HepG2 (cell line): ENCODE results near the gene COG5. TPM values are rescaled to one million over a fixed set of nuclear protein-coding genes. Genes with fewer than 3 reads are reported as not detected.

Experiments
- CBFB ChIP-seq: sonication (generic); formaldehyde crosslinking; IDR thresholded peaks from 2 replicates; pipeline ENCODE4 v1.4.0; 2020; ENCODE audit warnings: missing genetic modification reagents
- DRAP1 ChIP-seq: IDR thresholded peaks from 2 replicates; pipeline ENCODE4 v1.6.1; 2016; ENCODE audit warnings: missing genetic modification reagents, missing compliant biosample characterization
- HCFC1 ChIP-seq: fragments of 150-350 bp; IDR thresholded peaks from 2 replicates; pipeline ENCODE4 v1.6.1; 2014; ENCODE audit warnings: low read depth, low read length
- HDAC1 ChIP-seq: sonication (generic); formaldehyde crosslinking; IDR thresholded peaks from 2 replicates; pipeline ENCODE4 v1.5.1; 2020; ENCODE audit warnings: mild to moderate bottlenecking, missing genetic modification reagents
- HNF4A ChIP-seq: sonication (generic); formaldehyde crosslinking; IDR thresholded peaks from 2 replicates; pipeline ENCODE4 v1.4.0; 2020; ENCODE audit warnings: missing genetic modification reagents
- HNRNPL ChIP-seq: fragments of 200-400 bp; formaldehyde crosslinking; IDR thresholded peaks from 2 replicates; pipeline ENCODE4 v1.6.1; 2017; ENCODE audit warnings: mild to moderate bottlenecking, low read depth, low read length
- HNRNPLL ChIP-seq: fragments of 200-400 bp; formaldehyde crosslinking; IDR thresholded peaks from 2 replicates; pipeline ENCODE4 v1.6.1; 2017; ENCODE audit warnings: mild to moderate bottlenecking, low read depth, low read length; ENCODE audit not compliant: poor library complexity, severe bottlenecking
- KMT2B ChIP-seq: IDR thresholded peaks from 2 replicates; pipeline ENCODE4 v1.6.1; 2016; ENCODE audit warnings: missing genetic modification reagents, missing compliant biosample characterization
- NFIC ChIP-seq: IDR thresholded peaks from 2 replicates; pipeline ENCODE4 v1.6.1; 2012; ENCODE audit warnings: mild to moderate bottlenecking, low read length, inconsistent platforms
- SP4 ChIP-seq: sonication (generic); formaldehyde crosslinking; IDR thresholded peaks from 2 replicates; pipeline ENCODE4 v1.8.1; 2023; ENCODE audit warnings: mild to moderate bottlenecking, missing genetic modification reagents
- ZNF17 ChIP-seq: sonication (generic); formaldehyde crosslinking; IDR thresholded peaks from 2 replicates; pipeline ENCODE4 v1.5.0; 2020; ENCODE audit warnings: mild to moderate bottlenecking, missing genetic modification reagents
- ZNF354B ChIP-seq: sonication (generic); formaldehyde crosslinking; IDR thresholded peaks from 2 replicates; pipeline ENCODE4 v1.8.0; 2022; ENCODE audit warnings: mild to moderate bottlenecking, missing genetic modification reagents
- ZNF430 ChIP-seq: sonication (generic); formaldehyde crosslinking; IDR thresholded peaks from 2 replicates; pipeline ENCODE4 v1.9.0; 2021; ENCODE audit warnings: mild to moderate bottlenecking, missing genetic modification reagents
- ZNF576 ChIP-seq: sonication (generic); formaldehyde crosslinking; IDR thresholded peaks from 2 replicates; pipeline ENCODE4 v1.4.0; 2020; ENCODE audit warnings: mild to moderate bottlenecking, missing genetic modification reagents
- ZNF773 ChIP-seq: sonication (generic); formaldehyde crosslinking; IDR thresholded peaks from 2 replicates; pipeline ENCODE4 v1.4.0; 2020; ENCODE audit warnings: missing genetic modification reagents, borderline replicate concordance
- ZNF83 ChIP-seq: sonication (generic); formaldehyde crosslinking; IDR thresholded peaks from 2 replicates; pipeline ENCODE4 v1.4.0; 2020; ENCODE audit warnings: missing genetic modification reagents, mild to moderate bottlenecking, borderline replicate concordance
- polyA plus RNA-seq, 8 experiments: library from polyadenylated mRNA; depleted of rRNA in 3 of 8; stranded (reverse) in 7 of 8; unstranded in 1 of 8; fragments of >200 nt; fragmentation: Illumina TruSeq in 4 of 8; extraction: Trizol in 4 of 8; gene quantifications; 2 replicates each; pipeline versions ENCODE4 v1.2.1 to v1.2.3, GENCODE V29; 2011 to 2016; ENCODE audit warnings: low read depth in 4 of 8, missing spikeins in 1 of 8, mixed read lengths in 1 of 8; ENCODE audit not compliant: insufficient read depth in 1 of 8
- total RNA-seq, 5 experiments: library from RNA; depleted of rRNA; stranded (reverse); fragments of >200 nt; fragmentation: Illumina TruSeq; extraction: Trizol; gene quantifications; 2 replicates each; pipeline ENCODE4 v1.2.3, GENCODE V29; 2016; ENCODE audit warnings: low read depth in 1 of 5
- TF ChIP-seq, protein P1 (sequence below): sonication (generic); formaldehyde crosslinking; IDR thresholded peaks from 2 replicates; pipeline ENCODE4 v1.8.1; 2023; ENCODE audit warnings: missing genetic modification reagents, inconsistent platforms, borderline replicate concordance
- TF ChIP-seq, protein P2 (sequence below): sonication (generic); formaldehyde crosslinking; IDR thresholded peaks from 2 replicates; pipeline ENCODE4 v1.5.0; 2020; ENCODE audit warnings: missing genetic modification reagents
- TF ChIP-seq, protein P3 (sequence below): sonication (generic); formaldehyde crosslinking; IDR thresholded peaks from 2 replicates; pipeline ENCODE4 v1.9.0; 2022; ENCODE audit warnings: missing genetic modification reagents, mild to moderate bottlenecking, borderline replicate concordance
- TF ChIP-seq, protein P4 (sequence below): sonication (generic); formaldehyde crosslinking; IDR thresholded peaks from 2 replicates; pipeline ENCODE4 v1.8.1; 2023; ENCODE audit warnings: mild to moderate bottlenecking, missing genetic modification reagents
- TF ChIP-seq, protein P5 (sequence below): sonication (generic); formaldehyde crosslinking; IDR thresholded peaks from 2 replicates; pipeline ENCODE4 v1.8.0; 2022; ENCODE audit warnings: mild to moderate bottlenecking, missing genetic modification reagents

Gene COG5
- total and polyA plus RNA-seq, 2 of the 13 experiments (the other 11 are each of a cell fraction or from before 2014, with no cell fraction given), result 20.4 to 31.3 TPM

GRCh38 chr7:107168233-107169119, 395.2 kb downstream of the COG5 start, which contains the start of gene HBP1 (continued):
- TF ChIP-seq CBFB (CRISPR knock-in tag) (no peak), DRAP1 (peak; percentile 63), ZNF83 (CRISPR knock-in tag) (no peak), ZNF773 (CRISPR knock-in tag) (no peak), KMT2B (CRISPR knock-in tag) (peak; percentile 45; the same call in 1 of the 2 replicates), ZNF430 (CRISPR knock-in tag) (no peak; the same call in 1 of the 2 replicates), HCFC1 (peak; percentile 95), HDAC1 (peak; percentile 79; the same call in 1 of the 2 replicates), ZNF576 (CRISPR knock-in tag) (no peak), ZNF354B (CRISPR knock-in tag) (0 out of 2 replicates have a peak, but pooled peaks have one; percentile 53), HNRNPLL (no peak), NFIC (peak; percentile 35; the same call in 1 of the 2 replicates), ZNF17 (CRISPR knock-in tag) (no peak), SP4 (peak; percentile 53; the same call in 1 of the 2 replicates), HNRNPL (no peak), HNF4A (CRISPR knock-in tag) (peak; percentile 70)
- TF ChIP-seq, protein P1, sequence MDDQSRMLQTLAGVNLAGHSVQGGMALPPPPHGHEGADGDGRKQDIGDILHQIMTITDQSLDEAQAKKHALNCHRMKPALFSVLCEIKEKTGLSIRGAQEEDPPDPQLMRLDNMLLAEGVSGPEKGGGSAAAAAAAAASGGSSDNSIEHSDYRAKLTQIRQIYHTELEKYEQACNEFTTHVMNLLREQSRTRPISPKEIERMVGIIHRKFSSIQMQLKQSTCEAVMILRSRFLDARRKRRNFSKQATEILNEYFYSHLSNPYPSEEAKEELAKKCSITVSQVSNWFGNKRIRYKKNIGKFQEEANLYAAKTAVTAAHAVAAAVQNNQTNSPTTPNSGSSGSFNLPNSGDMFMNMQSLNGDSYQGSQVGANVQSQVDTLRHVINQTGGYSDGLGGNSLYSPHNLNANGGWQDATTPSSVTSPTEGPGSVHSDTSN (CRISPR knock-in tag), result peak; percentile 95; the same call in 1 of the 2 replicates
- TF ChIP-seq, protein P2, sequence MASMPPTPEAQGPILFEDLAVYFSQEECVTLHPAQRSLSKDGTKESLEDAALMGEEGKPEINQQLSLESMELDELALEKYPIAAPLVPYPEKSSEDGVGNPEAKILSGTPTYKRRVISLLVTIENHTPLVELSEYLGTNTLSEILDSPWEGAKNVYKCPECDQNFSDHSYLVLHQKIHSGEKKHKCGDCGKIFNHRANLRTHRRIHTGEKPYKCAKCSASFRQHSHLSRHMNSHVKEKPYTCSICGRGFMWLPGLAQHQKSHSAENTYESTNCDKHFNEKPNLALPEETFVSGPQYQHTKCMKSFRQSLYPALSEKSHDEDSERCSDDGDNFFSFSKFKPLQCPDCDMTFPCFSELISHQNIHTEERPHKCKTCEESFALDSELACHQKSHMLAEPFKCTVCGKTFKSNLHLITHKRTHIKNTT (CRISPR knock-in tag), result no peak
- TF ChIP-seq, protein P3, sequence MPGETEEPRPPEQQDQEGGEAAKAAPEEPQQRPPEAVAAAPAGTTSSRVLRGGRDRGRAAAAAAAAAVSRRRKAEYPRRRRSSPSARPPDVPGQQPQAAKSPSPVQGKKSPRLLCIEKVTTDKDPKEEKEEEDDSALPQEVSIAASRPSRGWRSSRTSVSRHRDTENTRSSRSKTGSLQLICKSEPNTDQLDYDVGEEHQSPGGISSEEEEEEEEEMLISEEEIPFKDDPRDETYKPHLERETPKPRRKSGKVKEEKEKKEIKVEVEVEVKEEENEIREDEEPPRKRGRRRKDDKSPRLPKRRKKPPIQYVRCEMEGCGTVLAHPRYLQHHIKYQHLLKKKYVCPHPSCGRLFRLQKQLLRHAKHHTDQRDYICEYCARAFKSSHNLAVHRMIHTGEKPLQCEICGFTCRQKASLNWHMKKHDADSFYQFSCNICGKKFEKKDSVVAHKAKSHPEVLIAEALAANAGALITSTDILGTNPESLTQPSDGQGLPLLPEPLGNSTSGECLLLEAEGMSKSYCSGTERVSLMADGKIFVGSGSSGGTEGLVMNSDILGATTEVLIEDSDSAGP (CRISPR knock-in tag), result peak; percentile 84; the same call in 1 of the 2 replicates
- TF ChIP-seq, protein P4, sequence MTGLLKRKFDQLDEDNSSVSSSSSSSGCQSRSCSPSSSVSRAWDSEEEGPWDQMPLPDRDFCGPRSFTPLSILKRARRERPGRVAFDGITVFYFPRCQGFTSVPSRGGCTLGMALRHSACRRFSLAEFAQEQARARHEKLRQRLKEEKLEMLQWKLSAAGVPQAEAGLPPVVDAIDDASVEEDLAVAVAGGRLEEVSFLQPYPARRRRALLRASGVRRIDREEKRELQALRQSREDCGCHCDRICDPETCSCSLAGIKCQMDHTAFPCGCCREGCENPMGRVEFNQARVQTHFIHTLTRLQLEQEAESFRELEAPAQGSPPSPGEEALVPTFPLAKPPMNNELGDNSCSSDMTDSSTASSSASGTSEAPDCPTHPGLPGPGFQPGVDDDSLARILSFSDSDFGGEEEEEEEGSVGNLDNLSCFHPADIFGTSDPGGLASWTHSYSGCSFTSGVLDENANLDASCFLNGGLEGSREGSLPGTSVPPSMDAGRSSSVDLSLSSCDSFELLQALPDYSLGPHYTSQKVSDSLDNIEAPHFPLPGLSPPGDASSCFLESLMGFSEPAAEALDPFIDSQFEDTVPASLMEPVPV (CRISPR knock-in tag), result peak; percentile 28; the same call in 1 of the 2 replicates
- TF ChIP-seq, protein P5, sequence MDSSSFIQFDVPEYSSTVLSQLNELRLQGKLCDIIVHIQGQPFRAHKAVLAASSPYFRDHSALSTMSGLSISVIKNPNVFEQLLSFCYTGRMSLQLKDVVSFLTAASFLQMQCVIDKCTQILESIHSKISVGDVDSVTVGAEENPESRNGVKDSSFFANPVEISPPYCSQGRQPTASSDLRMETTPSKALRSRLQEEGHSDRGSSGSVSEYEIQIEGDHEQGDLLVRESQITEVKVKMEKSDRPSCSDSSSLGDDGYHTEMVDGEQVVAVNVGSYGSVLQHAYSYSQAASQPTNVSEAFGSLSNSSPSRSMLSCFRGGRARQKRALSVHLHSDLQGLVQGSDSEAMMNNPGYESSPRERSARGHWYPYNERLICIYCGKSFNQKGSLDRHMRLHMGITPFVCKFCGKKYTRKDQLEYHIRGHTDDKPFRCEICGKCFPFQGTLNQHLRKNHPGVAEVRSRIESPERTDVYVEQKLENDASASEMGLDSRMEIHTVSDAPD, result no peak
